ENCODE measurements around the gene BTNL9.
"Not testable (repeated sequence)": the region's sequence is repeated elsewhere in the genome, so short reads cannot be mapped to it uniquely, and the experiment has no call there.

The BTNL9 gene

GRCh38 chr5:181039931-181040630, at the start of gene BTNL9:
BTNL9 (plus strand) TSS chr5:181040266; CDS start chr5:181045490, 5,224 bp downstream.
- no peak for DNase-seq (ENCODE audit: extremely low read depth, low read depth)
- TF ChIP-seq CTCF (IDR thresholded peaks at IDR 0.05; ENCODE audit: low read depth, low read length) = no peak

DNA sequence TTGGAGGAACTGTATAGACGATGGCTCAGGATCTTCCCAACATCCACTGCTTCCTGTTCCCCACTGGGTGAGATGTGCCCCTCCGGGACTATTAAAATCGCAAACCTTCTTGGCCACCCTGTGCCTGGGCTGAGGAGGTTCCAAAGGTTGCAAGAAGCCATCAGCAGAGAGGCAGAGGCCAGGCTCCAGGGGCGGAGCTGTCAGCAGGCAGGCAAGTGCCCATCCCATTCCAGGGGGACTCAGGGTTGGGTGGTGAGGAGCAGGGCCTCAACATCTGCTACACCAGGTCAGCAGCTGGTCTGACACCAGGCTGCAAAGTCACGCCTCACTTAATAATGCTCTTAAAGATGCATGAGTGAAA, 49.2 kb upstream of the BTNL9 start:
- no peak for TF ChIP-seq CTCF (IDR thresholded peaks at IDR 0.05; ENCODE audit: low read depth, low read length)
- DNase-seq (ENCODE audit: extremely low read depth, low read depth) = no peak

DNA sequence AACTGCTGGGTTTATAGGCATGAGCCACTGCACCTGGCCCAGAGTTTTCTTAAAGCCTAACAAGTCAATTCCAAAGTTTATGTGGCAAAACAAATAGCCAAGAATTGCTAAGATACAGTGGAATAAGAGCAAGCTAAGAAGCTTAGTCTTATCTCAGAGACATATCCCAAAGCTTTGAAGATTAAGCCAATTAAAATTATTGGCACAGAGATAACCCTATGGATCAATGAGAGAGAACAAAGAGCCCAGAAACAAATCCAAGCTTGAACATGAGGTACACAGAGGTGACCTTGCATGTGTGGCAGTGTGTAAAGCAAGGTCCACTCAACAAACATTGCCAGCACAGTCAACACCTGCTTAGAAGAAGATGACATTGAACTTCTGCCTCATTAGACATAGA, 38.1 kb upstream of the BTNL9 start:
- no peak for DNase-seq (ENCODE audit: extremely low read depth, low read depth)
- TF ChIP-seq CTCF (IDR thresholded peaks at IDR 0.05; ENCODE audit: low read depth, low read length) = no peak

DNA sequence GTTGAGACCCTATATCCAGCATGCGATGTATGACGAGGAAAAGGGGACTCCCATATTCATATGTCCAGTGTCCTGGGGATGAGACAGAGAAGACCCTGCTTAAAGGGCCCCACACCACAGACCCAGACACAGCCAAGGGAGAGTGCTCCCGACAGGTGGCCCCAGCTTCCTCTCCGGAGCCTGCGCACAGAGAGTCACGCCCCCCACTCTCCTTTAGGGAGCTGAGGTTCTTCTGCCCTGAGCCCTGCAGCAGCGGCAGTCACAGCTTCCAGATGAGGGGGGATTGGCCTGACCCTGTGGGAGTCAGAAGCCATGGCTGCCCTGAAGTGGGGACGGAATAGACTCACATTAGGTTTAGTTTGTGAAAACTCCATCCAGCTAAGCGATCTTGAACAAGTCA, 34.3 kb upstream of the BTNL9 start:
- DNase-seq (ENCODE audit: extremely low read depth, low read depth) = no peak
- TF ChIP-seq CTCF (IDR thresholded peaks at IDR 0.05; ENCODE audit: low read depth, low read length) = no peak

- no peak for DNase-seq (ENCODE audit: extremely low read depth, low read depth)
- TF ChIP-seq CTCF (IDR thresholded peaks at IDR 0.05; ENCODE audit: low read depth, low read length) = no peak
Observed at GRCh38 chr5:181008136-181008535, 31.9 kb upstream of the BTNL9 start.

DNA sequence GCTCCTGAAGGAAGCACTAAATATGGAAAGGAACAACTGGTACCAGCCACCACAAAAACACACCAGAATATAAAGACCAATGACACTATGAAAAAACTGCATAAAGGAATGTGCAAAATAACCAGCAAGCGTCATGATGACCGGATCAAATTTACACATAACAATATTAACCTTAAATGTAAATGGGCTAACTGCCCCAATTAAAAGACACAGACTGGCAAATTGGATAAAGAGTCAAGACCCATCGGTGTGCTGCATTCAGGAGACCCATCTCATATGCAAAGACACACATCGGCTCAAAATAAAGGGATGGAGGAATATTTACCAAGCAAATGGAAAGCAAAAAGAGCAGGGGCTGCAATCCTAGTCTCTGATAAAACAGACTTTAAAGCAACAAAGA, 30.0 kb upstream of the BTNL9 start:
- DNase-seq (ENCODE audit: extremely low read depth, low read depth) = not testable (repeated sequence)

- DNase-seq (ENCODE audit: extremely low read depth, low read depth) = not testable (repeated sequence)
Observed at GRCh38 chr5:181014654-181015053, 25.4 kb upstream of the BTNL9 start.

GRCh38 chr5:181017448-181017847, 22.6 kb upstream of the BTNL9 start:
- DNase-seq (ENCODE audit: extremely low read depth, low read depth) = not testable (repeated sequence)

DNA sequence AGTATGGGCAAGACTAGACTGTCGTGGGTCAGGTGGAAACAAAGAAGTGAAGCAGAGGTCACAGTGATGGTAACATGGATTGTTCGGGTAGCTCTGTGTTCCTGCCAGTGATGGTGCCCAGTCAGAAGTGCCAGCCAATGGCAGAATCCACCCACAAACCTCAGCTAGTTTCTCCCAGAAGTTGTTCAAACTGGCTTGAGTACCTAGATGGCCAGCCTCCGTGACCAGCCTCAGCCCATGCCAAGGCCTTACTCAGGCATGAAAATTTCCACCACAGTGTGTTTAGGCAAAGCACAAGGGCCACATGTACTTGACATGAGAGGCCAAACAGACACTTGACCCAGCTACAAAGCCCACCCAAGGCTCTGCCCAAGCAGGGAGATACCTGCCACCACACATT, 19.4 kb upstream of the BTNL9 start:
- TF ChIP-seq CTCF (IDR thresholded peaks at IDR 0.05; ENCODE audit: low read depth, low read length) = no peak
- DNase-seq (ENCODE audit: extremely low read depth, low read depth) = no peak

Measured in AG09319 (cell line).